Measurements from ENCODE around the gene TP53TG5. TPM values are rescaled to one million over a fixed set of nuclear protein-coding genes. Genes with fewer than 3 reads are reported as not detected.
A peak's percentile ranks its signal among the peaks of the same experiment; 100 is the strongest.

The TP53TG5 gene
- 1 to 10 TPM in 3 of 4 donors, under 1 TPM in 1; 0.82 to 1.5 (median 1.4) TPM for total RNA-seq
- polyA plus RNA-seq: 0.95 TPM
- long read RNA-seq, donor 1, partial matches to known transcripts: 1 of 6 reads
- long read RNA-seq, donor 1, other reads (novel, unspliced or antisense): 5 of 6 reads
- long read RNA-seq, donor 2, partial matches to known transcripts: 1 of 1 reads
- long read RNA-seq, donor 2, other reads (novel, unspliced or antisense): 0 of 1 reads
- long read RNA-seq, donor 3, partial matches to known transcripts: 0 of 1 reads
- long read RNA-seq, donor 3, other reads (novel, unspliced or antisense): 1 of 1 reads
- long read RNA-seq, donor 4, partial matches to known transcripts: 0 of 1 reads
- long read RNA-seq, donor 4, other reads (novel, unspliced or antisense): 1 of 1 reads

DNA sequence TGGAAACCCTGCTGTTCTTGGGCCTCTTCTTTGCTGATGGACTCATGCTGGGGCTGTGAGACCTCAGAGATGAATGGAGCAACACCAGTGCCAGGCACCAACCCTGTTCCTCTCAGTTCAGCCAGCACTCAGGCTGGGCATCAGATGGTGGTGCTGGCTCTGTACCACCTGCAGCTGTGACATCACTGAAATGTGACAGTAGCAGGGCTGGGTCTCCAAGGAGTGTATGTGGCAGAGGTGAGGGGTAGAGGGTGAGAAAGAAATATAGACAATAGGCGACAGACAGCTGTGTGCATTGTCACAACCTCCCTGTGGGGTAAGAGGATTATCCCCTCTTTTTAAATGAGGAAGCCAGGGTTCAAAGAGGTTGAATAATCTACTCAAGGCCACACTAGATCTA is at the start of gene TP53TG5:
TP53TG5 (minus strand) TSS at position 135 of the 400 bp plus-strand sequence; CDS start at position 46, 89 bp downstream.
- DNase-seq (no peak), ATAC-seq (no peak)
- Histone ChIP-seq H3K4me3 (ENCODE audit: low read length) (no peak within 1 kb of the TSS), H3K27me3 (ENCODE audit: control insufficient read depth, insufficient read depth) (no peaks in the 10 kb centered on the region), H3K27ac (ENCODE audit: low read length) (no peak within 1 kb of the TSS), H3K9me3 (ENCODE audit: control insufficient read depth, low read length) (no peaks in the 10 kb centered on the region), H3K4me1 (ENCODE audit: control insufficient read depth, insufficient read depth, low read length) (no peaks in the 10 kb centered on the region)
- 85% methylated on average over 1 of the region's 1 CpG for whole genome bisulfite sequencing
- intact Hi-C loops (cut with DNase I): loop anchor here in 2 of 4 donors (5.0 to 10.0 kb wide), 2 partner anchors 57 to 59 kb away; no protein-coding TSS in a partner anchor

DNA sequence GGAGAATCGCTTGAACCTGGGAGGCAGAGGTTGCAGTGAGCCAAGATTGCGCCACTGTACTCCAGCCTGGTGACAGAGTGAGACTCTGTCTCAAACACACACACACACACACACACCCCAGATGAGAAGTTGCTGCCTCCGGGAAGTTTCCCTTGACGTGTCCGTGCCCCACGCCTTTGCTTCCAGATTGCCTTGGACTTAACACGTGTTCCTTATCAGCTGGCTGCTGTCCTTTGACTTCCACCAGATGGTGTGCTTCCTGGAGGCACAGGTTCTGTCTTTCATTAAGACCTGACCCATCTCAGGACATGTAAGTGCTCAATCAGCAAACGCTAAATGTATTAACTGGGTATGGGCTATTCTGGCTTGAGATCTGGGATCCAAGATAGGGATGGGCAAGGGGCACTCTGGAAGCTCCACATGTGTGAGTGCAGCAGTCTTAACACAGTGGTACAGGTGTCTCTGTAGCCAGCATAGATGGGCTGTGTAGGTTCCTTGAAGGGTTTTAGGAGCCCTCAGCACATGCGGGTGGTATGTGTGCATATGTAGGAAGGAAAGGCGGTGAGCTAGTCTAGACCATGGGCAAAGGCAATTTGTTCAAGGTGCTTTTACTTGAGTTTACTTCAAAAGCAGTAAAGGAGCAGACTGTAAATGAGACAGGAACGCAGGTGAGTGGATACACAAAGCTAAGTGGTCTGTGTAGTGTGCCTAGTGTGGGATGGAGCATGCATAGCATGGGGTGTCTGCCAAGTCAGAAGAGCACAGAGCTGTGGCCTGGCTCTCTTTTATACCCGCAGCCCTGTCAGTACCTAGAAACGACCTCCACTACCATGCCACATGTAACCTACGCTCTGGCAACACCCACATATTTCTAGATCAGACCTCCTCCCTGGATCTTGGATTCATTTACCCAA is 49.4 kb upstream of the TP53TG5 start:
- DNase-seq (peak in 2 of 3 donors; percentile 35 to 58), ATAC-seq (peak; percentile 17 to 74)
- no peaks in the 10 kb centered on the region for H3K27me3 ChIP-seq (ENCODE audit: control insufficient read depth, insufficient read depth)
- intact Hi-C loops (cut with DNase I): no loop called here
- H3K4me1 ChIP-seq (ENCODE audit: control insufficient read depth, insufficient read depth, low read length): no peaks in the 10 kb centered on the region
- 62% methylated on average over 14 of the region's 14 CpGs for WGBS
- no peak overlapping the region for H3K27ac ChIP-seq (ENCODE audit: low read length)
- no peak overlapping the region for H3K4me3 ChIP-seq (ENCODE audit: low read length)
- H3K9me3 ChIP-seq (ENCODE audit: control insufficient read depth, low read length): no peaks in the 10 kb centered on the region

DNA sequence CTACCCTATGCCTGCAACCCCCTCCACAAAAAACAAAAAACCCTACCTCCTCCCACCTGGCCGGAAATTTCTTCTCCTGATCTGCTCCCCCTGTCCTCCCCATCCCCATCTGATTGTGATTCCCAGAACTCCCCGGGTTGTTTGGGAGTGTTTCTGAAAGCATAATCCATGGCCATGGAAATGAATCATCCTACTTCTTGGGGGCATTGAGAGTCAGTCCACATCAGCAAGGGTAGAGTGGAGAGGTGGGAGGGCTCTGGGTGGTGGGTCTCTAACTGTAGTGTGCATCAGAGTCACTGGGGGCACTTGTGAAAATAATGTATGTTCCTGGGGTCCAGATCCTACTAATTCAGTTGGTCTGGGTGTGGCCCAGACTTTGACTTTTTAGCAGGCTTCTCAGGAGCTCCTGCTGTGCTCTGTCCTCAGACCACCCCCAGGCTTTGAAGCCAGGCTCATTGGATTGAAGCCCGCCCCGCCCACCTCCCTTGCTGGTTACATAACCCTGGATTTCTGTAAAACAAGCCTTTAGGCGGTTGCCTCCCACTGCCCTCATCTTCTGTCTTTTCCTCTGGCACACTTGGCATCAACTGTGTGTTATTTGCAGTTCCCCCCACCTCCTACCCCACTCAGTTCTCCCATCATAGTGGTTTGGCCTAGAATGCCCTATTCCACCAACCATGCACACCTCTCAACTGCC is 48.3 kb upstream of the TP53TG5 start:
- Histone ChIP-seq H3K27ac (ENCODE audit: low read length) (no peak overlapping the region), H3K4me1 (ENCODE audit: control insufficient read depth, insufficient read depth, low read length) (no peaks in the 10 kb centered on the region), H3K27me3 (ENCODE audit: control insufficient read depth, insufficient read depth) (no peaks in the 10 kb centered on the region), H3K9me3 (ENCODE audit: control insufficient read depth, low read length) (no peaks in the 10 kb centered on the region), H3K4me3 (ENCODE audit: low read length) (no peak overlapping the region)
- intact Hi-C loops (cut with DNase I): no loop called here
- DNase-seq (peak in 2 of 3 donors; percentile 27 to 69), ATAC-seq (peak; percentile 23 to 26)
- 81% methylated on average over 5 of the region's 5 CpGs for WGBS

DNA sequence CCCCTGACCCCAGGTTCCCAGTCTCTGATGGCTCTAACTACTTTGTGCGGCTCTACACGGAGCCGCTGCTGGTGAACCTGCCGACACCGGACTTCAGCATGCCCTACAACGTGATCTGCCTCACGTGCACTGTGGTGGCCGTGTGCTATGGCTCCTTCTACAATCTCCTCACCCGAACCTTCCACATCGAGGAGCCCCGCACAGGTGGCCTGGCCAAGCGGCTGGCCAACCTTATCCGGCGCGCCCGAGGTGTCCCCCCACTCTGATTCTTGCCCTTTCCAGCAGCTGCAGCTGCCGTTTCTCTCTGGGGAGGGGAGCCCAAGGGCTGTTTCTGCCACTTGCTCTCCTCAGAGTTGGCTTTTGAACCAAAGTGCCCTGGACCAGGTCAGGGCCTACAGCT is 47.4 kb upstream of the TP53TG5 start:
- ATAC-seq: no peak
- WGBS: 95% methylated on average over 17 of the region's 17 CpGs
- Histone ChIP-seq H3K4me3 (ENCODE audit: low read length) (no peak overlapping the region), H3K9me3 (ENCODE audit: control insufficient read depth, low read length) (no peaks in the 10 kb centered on the region), H3K27ac (ENCODE audit: low read length) (no peak overlapping the region), H3K27me3 (ENCODE audit: control insufficient read depth, insufficient read depth) (no peaks in the 10 kb centered on the region), H3K4me1 (ENCODE audit: control insufficient read depth, insufficient read depth, low read length) (no peaks in the 10 kb centered on the region)
- intact Hi-C loops (cut with DNase I): no loop called here
- no peak for DNase-seq

DNA sequence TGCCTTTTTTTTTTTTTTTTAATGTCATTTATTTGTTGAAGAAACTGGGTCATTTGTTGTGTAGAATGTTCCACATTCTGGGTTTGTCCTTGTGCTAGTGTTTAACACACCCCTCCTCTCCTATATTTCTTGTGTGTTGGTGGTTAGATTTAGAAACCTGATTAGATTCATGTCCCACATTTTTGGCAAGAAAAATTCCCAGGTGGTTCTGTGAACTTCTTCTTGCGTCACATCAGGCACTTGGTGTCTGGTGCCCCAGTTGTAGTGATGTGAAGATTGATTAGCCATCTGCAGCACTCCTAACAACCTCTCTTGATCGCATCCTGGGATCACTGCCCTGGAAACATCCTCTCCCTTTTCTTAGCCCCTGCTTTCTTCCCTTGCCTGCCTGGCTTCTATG is 45.6 kb upstream of the TP53TG5 start:
- H3K9me3 ChIP-seq (ENCODE audit: control insufficient read depth, low read length): no peaks in the 10 kb centered on the region
- H3K27me3 ChIP-seq (ENCODE audit: control insufficient read depth, insufficient read depth): no peaks in the 10 kb centered on the region
- 91% methylated on average over 2 of the region's 2 CpGs for WGBS
- no peak overlapping the region for H3K4me3 ChIP-seq (ENCODE audit: low read length)
- ATAC-seq (no peak), DNase-seq (no peak)
- intact Hi-C loops (cut with DNase I): no loop called here
- H3K4me1 ChIP-seq (ENCODE audit: control insufficient read depth, insufficient read depth, low read length): peaks cover 7% of the 10 kb centered on the region
- H3K27ac ChIP-seq (ENCODE audit: low read length): no peak overlapping the region

DNA sequence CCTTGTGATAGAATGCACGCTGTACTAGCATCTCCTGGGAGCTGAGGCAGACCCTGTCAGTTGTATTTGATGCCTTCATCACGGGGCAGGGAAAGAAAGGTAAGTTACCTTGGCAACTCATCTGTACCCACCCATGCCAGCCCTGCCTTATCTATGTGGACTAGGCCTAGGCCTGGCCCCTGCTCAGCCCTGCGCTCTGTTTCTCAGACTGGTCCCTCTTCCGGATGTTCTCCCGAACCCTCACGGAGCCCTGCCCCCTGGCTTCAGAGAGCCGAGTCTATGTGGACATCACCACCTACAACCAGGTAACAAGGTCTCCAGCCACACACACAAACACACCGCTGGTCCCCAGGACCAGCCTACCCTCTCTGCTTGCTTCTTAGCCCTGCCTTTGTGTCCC is 42.0 kb upstream of the TP53TG5 start:
- Histone ChIP-seq H3K4me3 (ENCODE audit: low read length) (no peak overlapping the region), H3K27me3 (ENCODE audit: control insufficient read depth, insufficient read depth) (no peaks in the 10 kb centered on the region), H3K27ac (ENCODE audit: low read length) (peak overlapping the region; percentile 70), H3K9me3 (ENCODE audit: control insufficient read depth, low read length) (no peaks in the 10 kb centered on the region), H3K4me1 (ENCODE audit: control insufficient read depth, insufficient read depth, low read length) (peaks cover 11% of the 10 kb centered on the region)
- intact Hi-C loops (cut with DNase I): no loop called here
- 87% methylated on average over 8 of the region's 8 CpGs for WGBS
- DNase-seq (peak in 1 of 3 donors; percentile 34), ATAC-seq (no peak)

DNA sequence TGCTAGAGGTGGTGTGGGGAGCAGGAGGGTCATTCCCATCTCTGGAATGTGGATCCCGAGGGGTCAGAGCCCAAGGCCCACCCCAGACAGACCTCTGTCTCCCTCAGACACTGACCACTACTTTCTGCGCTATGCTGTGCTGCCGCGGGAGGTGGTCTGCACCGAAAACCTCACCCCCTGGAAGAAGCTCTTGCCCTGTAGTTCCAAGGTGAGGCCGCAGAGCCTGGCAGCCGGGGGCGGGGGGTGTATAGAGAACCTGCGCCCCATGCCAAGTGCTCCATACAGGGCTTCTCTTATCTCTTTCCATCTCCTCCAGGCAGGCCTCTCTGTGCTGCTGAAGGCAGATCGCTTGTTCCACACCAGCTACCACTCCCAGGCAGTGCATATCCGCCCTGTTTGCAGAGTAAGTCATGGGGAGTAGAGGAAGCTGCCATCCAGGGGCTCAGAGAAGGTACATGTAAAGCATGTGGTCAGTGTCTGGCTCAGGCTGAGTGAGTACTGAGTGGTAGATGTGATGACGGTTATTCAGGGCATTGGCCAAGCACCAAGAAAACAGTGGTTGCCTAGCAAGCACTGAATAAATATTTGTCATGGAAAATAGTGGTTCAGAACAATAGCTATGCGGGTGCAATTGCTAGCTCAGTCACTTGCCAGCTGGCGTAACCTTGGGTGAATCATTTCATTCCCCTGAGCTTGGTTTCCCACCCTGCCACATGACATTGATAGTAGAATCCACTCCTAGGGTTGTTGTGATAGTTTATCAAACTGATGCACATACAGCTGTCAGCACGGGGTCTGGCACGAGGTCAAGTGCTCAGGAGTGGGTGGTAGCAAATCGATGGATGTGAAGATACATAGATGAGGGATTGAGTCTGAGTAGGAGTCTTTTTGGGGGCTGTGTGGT is 41.3 kb upstream of the TP53TG5 start:
- H3K27ac ChIP-seq (ENCODE audit: low read length): peak overlapping the region; percentile 70
- WGBS: 62% methylated on average over 17 of the region's 17 CpGs
- intact Hi-C loops (cut with DNase I): no loop called here

DNA sequence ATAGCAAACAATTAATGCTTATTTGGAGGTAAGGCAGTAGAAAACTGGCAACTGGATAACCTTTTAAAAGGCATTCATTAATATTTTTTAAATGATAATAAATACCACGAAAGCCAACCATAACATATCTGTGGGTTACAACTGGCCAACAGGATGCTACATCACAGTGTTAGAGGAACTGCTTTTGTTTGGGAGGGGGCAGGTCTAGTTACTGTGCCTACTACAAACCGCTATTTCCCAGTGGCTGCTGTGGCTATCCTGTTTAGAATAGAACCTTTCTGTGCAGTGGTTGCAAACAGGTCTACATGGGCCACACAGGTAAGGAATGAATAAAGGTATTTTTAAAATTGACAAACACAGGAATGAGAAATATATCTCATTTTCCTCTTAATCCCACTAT is 38.8 kb upstream of the TP53TG5 start:
- peak overlapping the region; percentile 74 for H3K4me3 ChIP-seq (ENCODE audit: low read length)
- 65% methylated on average over 2 of the region's 2 CpGs for WGBS
- H3K27me3 ChIP-seq (ENCODE audit: control insufficient read depth, insufficient read depth): no peaks in the 10 kb centered on the region
- DNase-seq: no peak
- ATAC-seq: no peak
- H3K4me1 ChIP-seq (ENCODE audit: control insufficient read depth, insufficient read depth, low read length): peaks cover 11% of the 10 kb centered on the region
- no peaks in the 10 kb centered on the region for H3K9me3 ChIP-seq (ENCODE audit: control insufficient read depth, low read length)
- intact Hi-C loops (cut with DNase I): no loop called here
- H3K27ac ChIP-seq (ENCODE audit: low read length): no peak overlapping the region

More for the DNA sequence above, 41.3 kb upstream of the TP53TG5 start:
- ATAC-seq (peak; percentile 89 to 92), DNase-seq (peak; percentile 71 to 81 (median 76))
- H3K4me1 ChIP-seq (ENCODE audit: control insufficient read depth, insufficient read depth, low read length): peaks cover 11% of the 10 kb centered on the region
- no peaks in the 10 kb centered on the region for H3K27me3 ChIP-seq (ENCODE audit: control insufficient read depth, insufficient read depth)
- no peaks in the 10 kb centered on the region for H3K9me3 ChIP-seq (ENCODE audit: control insufficient read depth, low read length)
- H3K4me3 ChIP-seq (ENCODE audit: low read length): no peak overlapping the region

DNA sequence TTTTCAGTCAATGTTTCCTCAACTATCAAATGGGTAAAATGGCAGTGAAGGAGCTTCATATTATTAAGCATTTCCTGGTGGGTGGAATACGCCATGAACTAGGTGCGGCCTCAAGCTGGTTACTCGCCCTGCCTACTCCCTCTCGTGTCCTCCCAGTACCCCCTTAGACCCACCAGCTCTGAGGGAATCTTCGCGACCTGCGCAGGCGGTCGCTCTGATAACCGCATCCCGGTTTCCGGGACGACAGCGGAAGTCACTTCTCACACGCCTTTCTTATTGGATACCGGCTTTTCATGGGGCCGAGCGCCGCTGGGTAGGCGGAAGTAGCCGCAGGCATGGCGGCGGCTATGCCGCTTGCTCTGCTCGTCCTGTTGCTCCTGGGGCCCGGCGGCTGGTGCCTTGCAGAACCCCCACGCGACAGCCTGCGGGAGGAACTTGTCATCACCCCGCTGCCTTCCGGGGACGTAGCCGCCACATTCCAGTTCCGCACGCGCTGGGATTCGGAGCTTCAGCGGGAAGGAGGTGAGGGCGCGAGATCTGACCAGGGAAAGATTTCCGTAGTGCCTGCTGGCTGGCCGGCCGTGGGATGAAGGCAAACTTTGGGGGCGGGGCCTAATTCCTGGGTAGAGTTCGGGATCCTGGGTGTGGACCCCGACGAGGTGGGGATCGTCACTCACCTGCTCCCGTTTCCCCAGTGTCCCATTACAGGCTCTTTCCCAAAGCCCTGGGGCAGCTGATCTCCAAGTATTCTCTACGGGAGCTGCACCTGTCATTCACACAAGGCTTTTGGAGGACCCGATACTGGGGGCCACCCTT is 37.9 kb upstream of the TP53TG5 start, which contains the start of gene PIGT:
PIGT (plus strand) TSS at position 320 of the 816 bp plus-strand sequence; CDS start at position 336, 16 bp downstream.
- peak within 1 kb of the TSS; percentile 38 for H3K27ac ChIP-seq (ENCODE audit: low read length)
- H3K4me1 ChIP-seq (ENCODE audit: control insufficient read depth, insufficient read depth, low read length): peaks cover 11% of the 10 kb centered on the region
- no peaks in the 10 kb centered on the region for H3K27me3 ChIP-seq (ENCODE audit: control insufficient read depth, insufficient read depth)
- H3K9me3 ChIP-seq (ENCODE audit: control insufficient read depth, low read length): no peaks in the 10 kb centered on the region
- H3K4me3 ChIP-seq (ENCODE audit: low read length): peak within 1 kb of the TSS; percentile 74
- intact Hi-C loops (cut with DNase I): no loop called here
- under 1% methylated on average over 52 of the region's 52 CpGs for WGBS
- DNase-seq: peak; percentile 86 to 95 (median 93)
- ATAC-seq: peak; percentile 84 to 87

Data from right cardiac atrium (tissue), 5 donors.